ENCODE results near the gene LNPEP. TPM values are rescaled to one million over a fixed set of nuclear protein-coding genes. Genes with fewer than 3 reads are reported as not detected.

Gene LNPEP
- total RNA-seq, 1 donor from 2014 or later = 38.1 TPM

DNA sequence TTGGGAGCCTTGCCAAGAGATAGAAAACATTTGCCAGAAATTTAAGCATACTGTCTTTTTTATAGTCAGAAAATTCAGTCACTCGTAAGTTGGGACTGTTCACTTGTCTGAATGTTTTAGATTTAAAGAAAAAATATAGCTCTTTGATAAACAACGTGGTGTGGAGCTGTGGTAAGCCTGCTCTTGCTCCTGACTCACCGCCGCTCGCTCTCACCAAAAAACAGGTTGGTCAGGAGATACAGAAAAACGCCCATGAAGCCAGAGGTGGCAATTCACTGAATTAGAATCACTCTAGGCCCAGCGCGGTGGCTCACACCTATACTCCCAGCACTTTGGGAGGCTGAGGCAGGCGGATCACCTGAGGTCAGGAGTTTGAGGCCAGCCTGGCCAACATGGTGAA is 6.2 kb downstream of the LNPEP start:
- DNase-seq (ENCODE audit: extremely low spot score, unreplicated experiment) = no peak
- TF ChIP-seq, protein P1, sequence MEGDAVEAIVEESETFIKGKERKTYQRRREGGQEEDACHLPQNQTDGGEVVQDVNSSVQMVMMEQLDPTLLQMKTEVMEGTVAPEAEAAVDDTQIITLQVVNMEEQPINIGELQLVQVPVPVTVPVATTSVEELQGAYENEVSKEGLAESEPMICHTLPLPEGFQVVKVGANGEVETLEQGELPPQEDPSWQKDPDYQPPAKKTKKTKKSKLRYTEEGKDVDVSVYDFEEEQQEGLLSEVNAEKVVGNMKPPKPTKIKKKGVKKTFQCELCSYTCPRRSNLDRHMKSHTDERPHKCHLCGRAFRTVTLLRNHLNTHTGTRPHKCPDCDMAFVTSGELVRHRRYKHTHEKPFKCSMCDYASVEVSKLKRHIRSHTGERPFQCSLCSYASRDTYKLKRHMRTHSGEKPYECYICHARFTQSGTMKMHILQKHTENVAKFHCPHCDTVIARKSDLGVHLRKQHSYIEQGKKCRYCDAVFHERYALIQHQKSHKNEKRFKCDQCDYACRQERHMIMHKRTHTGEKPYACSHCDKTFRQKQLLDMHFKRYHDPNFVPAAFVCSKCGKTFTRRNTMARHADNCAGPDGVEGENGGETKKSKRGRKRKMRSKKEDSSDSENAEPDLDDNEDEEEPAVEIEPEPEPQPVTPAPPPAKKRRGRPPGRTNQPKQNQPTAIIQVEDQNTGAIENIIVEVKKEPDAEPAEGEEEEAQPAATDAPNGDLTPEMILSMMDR (conservative IDR thresholded peaks at IDR 0.05) = no peak
- H3K27me3 Mint-ChIP-seq = no peaks in the 10 kb centered on the region
- H3K9me3 Mint-ChIP-seq = peaks cover 5% of the 10 kb centered on the region
- no peak overlapping the region for H3K27ac Mint-ChIP-seq
- H3K36me3 Mint-ChIP-seq = peaks cover 38% of the 10 kb centered on the region
- H3K4me3 Mint-ChIP-seq = no peak overlapping the region
- H3K4me1 Mint-ChIP-seq (ENCODE audit: unreplicated experiment) = peaks cover 38% of the 10 kb centered on the region

DNA sequence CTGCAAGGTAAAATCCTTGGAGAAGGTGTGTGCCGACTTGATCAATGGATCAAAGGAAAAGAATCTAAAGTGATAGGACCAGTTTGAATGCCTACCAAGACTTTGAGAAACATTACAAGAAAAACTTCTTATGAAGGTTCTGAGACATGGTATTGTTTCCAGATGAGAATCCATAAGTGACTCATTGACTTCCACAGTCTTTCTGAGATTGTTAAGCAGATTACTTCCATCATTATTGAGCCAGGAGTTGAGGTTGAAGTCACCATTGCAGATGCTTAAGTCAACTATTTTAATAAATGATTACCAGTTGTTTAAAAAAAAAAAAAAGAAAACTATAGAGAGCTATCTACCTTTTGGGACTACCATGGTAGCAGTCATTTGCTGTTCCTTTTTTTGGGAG is 7.0 kb downstream of the LNPEP start:
- Mint-ChIP-seq H3K4me1 (ENCODE audit: unreplicated experiment) (peaks cover 32% of the 10 kb centered on the region), H3K4me3 (no peak overlapping the region), H3K36me3 (peaks cover 38% of the 10 kb centered on the region), H3K27me3 (no peaks in the 10 kb centered on the region), H3K27ac (no peak overlapping the region), H3K9me3 (peaks cover 5% of the 10 kb centered on the region)
- TF ChIP-seq, protein P1 (conservative IDR thresholded peaks at IDR 0.05) = no peak
- no peak for DNase-seq (ENCODE audit: extremely low spot score, unreplicated experiment)

DNA sequence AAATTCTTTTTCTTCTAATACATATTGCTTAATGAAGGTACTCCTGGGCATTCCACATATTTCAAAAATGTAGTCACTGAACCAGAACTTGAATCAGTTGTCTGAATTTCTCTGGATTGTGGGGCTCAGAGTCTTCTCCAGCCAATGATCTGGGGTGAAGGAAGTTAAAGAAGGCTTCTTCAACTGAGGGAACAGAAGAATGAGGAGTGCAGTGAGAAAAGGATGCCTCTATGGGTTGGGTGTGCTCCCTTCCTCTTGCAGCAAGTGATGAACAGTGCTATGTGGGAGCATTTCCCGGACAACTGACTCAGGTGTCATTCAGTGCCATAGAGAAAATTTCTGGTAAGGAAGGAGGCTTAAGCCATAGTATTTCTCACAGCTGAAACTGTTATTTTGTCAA is 7.9 kb downstream of the LNPEP start:
- peaks cover 32% of the 10 kb centered on the region for H3K36me3 Mint-ChIP-seq

DNA sequence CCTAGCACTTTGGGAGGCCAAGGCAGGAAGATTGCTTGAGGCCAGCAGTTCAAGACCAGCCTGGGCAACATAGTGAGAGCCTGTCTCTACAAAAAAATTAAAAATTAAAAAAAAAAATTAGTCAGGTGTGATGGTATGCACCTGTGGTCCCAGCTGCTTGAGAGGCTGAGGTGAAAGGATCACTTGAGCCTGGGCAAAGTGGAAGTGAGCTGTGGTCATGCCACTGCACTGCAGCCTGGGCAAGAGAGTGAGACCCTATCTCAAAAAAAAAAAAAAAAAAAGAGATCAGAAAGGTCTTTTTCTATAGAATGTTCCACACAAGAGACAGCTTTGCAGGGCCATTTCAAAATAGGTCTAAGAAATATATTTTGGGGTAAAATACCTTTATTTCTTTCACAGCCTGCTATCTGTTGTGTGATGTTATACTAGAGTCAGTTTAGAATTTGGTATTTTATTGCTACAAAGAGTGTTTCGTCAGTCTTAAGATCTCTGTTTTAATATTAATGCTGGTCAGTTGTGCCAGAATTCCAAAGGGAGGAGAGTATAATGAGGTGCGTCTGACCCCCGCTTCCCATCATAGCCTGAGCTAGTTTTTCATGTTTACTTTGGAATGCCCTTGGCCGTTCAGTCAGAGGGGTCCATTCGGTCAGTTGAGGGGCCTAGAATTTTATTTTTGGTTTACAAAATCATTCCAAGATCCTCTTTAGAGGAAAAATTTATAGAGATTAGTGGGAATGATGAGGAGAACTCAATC is 9.4 kb downstream of the LNPEP start:
- Mint-ChIP-seq H3K27ac (no peak overlapping the region), H3K27me3 (no peaks in the 10 kb centered on the region), H3K36me3 (peaks cover 42% of the 10 kb centered on the region), H3K4me1 (ENCODE audit: unreplicated experiment) (peaks cover 22% of the 10 kb centered on the region), H3K4me3 (no peak overlapping the region), H3K9me3 (peaks cover 12% of the 10 kb centered on the region)
- DNase-seq (ENCODE audit: extremely low spot score, unreplicated experiment) = no peak
- TF ChIP-seq, protein P1 (conservative IDR thresholded peaks at IDR 0.05) = no peak

More for the DNA sequence above, 7.9 kb downstream of the LNPEP start:
- Mint-ChIP-seq H3K27me3 (no peaks in the 10 kb centered on the region), H3K4me3 (no peak overlapping the region), H3K27ac (no peak overlapping the region), H3K4me1 (ENCODE audit: unreplicated experiment) (peaks cover 23% of the 10 kb centered on the region), H3K9me3 (peaks cover 5% of the 10 kb centered on the region)
- TF ChIP-seq, protein P1 (conservative IDR thresholded peaks at IDR 0.05) = no peak
- DNase-seq (ENCODE audit: extremely low spot score, unreplicated experiment) = no peak

DNA sequence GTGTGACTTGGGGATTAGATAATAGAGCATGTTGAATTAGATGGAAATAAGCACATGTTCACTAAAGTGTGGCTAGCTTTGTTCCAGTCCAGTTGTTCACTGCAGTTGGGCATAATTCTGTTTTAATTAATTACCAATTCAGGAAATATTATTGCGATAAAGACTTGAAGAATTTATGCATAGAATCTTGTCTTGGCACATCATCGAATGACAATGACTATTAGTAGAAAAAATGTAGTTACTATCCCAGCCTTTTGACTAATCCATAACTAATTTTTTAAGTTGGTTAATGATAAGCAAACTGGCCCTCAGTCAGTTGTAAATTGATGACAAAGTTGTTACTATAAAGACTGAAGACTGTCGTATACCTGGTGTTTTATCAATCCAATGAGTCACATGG is 10.5 kb downstream of the LNPEP start:
- H3K4me1 Mint-ChIP-seq (ENCODE audit: unreplicated experiment) = peaks cover 22% of the 10 kb centered on the region
- no peak overlapping the region for H3K27ac Mint-ChIP-seq
- H3K4me3 Mint-ChIP-seq = no peak overlapping the region
- peaks cover 12% of the 10 kb centered on the region for H3K9me3 Mint-ChIP-seq
- H3K27me3 Mint-ChIP-seq = no peaks in the 10 kb centered on the region
- peaks cover 35% of the 10 kb centered on the region for H3K36me3 Mint-ChIP-seq
- TF ChIP-seq, protein P1 (conservative IDR thresholded peaks at IDR 0.05) = no peak
- DNase-seq (ENCODE audit: extremely low spot score, unreplicated experiment) = no peak
